HG02588 (cell line): ENCODE data around the gene HAUS5.
A peak's percentile ranks its signal among the peaks of the same experiment; 100 is the strongest.
"Not testable (repeated sequence)": the region's sequence is repeated elsewhere in the genome, so short reads cannot be mapped to it uniquely, and the experiment has no call there.

ENCODE experiments used
- ATAC-seq: cut with Tn5 transposase; IDR thresholded peaks from one replicate; pipeline ENCODE4 v1.9.1; 2021; ENCODE audit warnings: mild to moderate bottlenecking, moderate library complexity; ENCODE audit not compliant: unreplicated experiment

The HAUS5 gene

GRCh38 chr19:35612559-35613321 is at the start of gene HAUS5:
Gene HAUS5, plus strand, starts transcription at chr19:35612735. Its CDS starts 60 bp downstream, at chr19:35612795.
- peak; percentile 80 for ATAC-seq

GRCh38 chr19:35562776-35563175 is 49.8 kb upstream of the HAUS5 start:
- no peak for ATAC-seq

GRCh38 chr19:35563207-35563829 is 49.2 kb upstream of the HAUS5 start, which contains the start of gene ATP4A:
Gene ATP4A, minus strand, starts transcription at chr19:35563658. Its CDS starts 29 bp downstream, at chr19:35563629.
- ATAC-seq, result no peak

GRCh38 chr19:35565016-35565856 is 47.3 kb upstream of the HAUS5 start:
- ATAC-seq, result no peak

GRCh38 chr19:35566738-35567137 is 45.8 kb upstream of the HAUS5 start:
- ATAC-seq, result no peak

- no peak for ATAC-seq
These were observed 43.2 kb upstream of the HAUS5 start for GRCh38 chr19:35569281-35569781.

GRCh38 chr19:35571406-35571965 is 41.0 kb upstream of the HAUS5 start:
- ATAC-seq, result no peak

- ATAC-seq, result no peak
These were observed 34.6 kb upstream of the HAUS5 start for GRCh38 chr19:35577918-35578317.

GRCh38 chr19:35578707-35579106 is 33.8 kb upstream of the HAUS5 start:
- ATAC-seq, result no peak

GRCh38 chr19:35582760-35583159 is 29.8 kb upstream of the HAUS5 start:
- no peak for ATAC-seq

- ATAC-seq, result no peak
These were observed 26.7 kb upstream of the HAUS5 start, which contains the start of gene PMIS2 for GRCh38 chr19:35585848-35586247. Gene PMIS2, plus strand, starts transcription at chr19:35586173. Its CDS starts 87 bp downstream, at chr19:35586260.

GRCh38 chr19:35587321-35587720 is 25.2 kb upstream of the HAUS5 start:
- ATAC-seq, result no peak

- no peak for ATAC-seq
These were observed 21.7 kb upstream of the HAUS5 start for GRCh38 chr19:35590875-35591274.

- ATAC-seq, result no peak
These were observed 20.3 kb upstream of the HAUS5 start for GRCh38 chr19:35592226-35592625.

- not testable (repeated sequence) for ATAC-seq
These were observed 17.5 kb upstream of the HAUS5 start for GRCh38 chr19:35595026-35595425.

GRCh38 chr19:35595928-35596327 is 16.6 kb upstream of the HAUS5 start:
- no peak for ATAC-seq

- no peak for ATAC-seq
These were observed 16.1 kb upstream of the HAUS5 start for GRCh38 chr19:35596366-35596999.

- no peak for ATAC-seq
These were observed 10.6 kb upstream of the HAUS5 start for GRCh38 chr19:35601971-35602370.

GRCh38 chr19:35604436-35604835 is 8.1 kb upstream of the HAUS5 start:
- ATAC-seq, result not testable (repeated sequence)

GRCh38 chr19:35607170-35607569 is 5.4 kb upstream of the HAUS5 start:
- ATAC-seq, result not testable (repeated sequence)
